HAP-1 (cell line): Measurements from ENCODE around the gene SEPTIN2.
"Not testable (repeated sequence)": the region's sequence is repeated elsewhere in the genome, so short reads cannot be mapped to it uniquely, and the experiment has no call there.

ENCODE experiments used
- DNase-seq, 2 experiments: peaks; one replicate each; pipeline ENCODE4 v3.0.0-alpha.2; 2016 to 2020; ENCODE audit warnings: low spot score in 2 of 2
- H3K27me3 ChIP-seq: fragments of 250-450 bp; sonication (Bioruptor Pico); 2 replicates; pipeline ENCODE4 v1.5.1; 2020; ENCODE audit warnings: low read depth, mild to moderate bottlenecking, moderate library complexity
- H3K36me3 ChIP-seq: fragments of 250-450 bp; sonication (Bioruptor Pico); replicated peaks from 2 replicates; pipeline ENCODE4 v1.5.1; 2020; ENCODE audit warnings: mild to moderate bottlenecking
- H3K4me1 ChIP-seq: fragments of 250-450 bp; sonication (Bioruptor Pico); 2 replicates; pipeline ENCODE4 v1.5.1; 2020; ENCODE audit warnings: mild to moderate bottlenecking
- H3K4me3 ChIP-seq: fragments of 250-450 bp; sonication (Bioruptor Pico); 2 replicates; pipeline ENCODE4 v1.5.1; 2020; ENCODE audit warnings: mild to moderate bottlenecking, moderate library complexity
- H3K9me3 ChIP-seq: fragments of 250-450 bp; sonication (Bioruptor Pico); 2 replicates; pipeline ENCODE4 v1.5.1; 2020; ENCODE audit warnings: mild to moderate bottlenecking, moderate library complexity
- in situ Hi-C: fragments of 300-500 bp; cut with MboI; formaldehyde crosslinking; loops from 3 replicates; pipeline ENCODE4 v1.14.3; 2020; ENCODE audit warnings: low sequenced_read_pairs, inconsistent platforms, mixed read lengths

SEPTIN2 gene

GRCh38 chr2:241379481-241380480 lies 64.1 kb downstream of the SEPTIN2 start:
- no peak for DNase-seq
- Histone ChIP-seq H3K27me3 (no peaks in the 10 kb centered on the region), H3K9me3 (no peaks in the 10 kb centered on the region), H3K4me1 (no peaks in the 10 kb centered on the region), H3K4me3 (no peak overlapping the region), H3K36me3 (peaks cover 17% of the 10 kb centered on the region)
- in situ Hi-C loops = no loop called here

GRCh38 chr2:241381872-241382271 lies 66.1 kb downstream of the SEPTIN2 start:
- Histone ChIP-seq H3K4me1 (no peaks in the 10 kb centered on the region), H3K36me3 (peaks cover 3% of the 10 kb centered on the region), H3K4me3 (no peak overlapping the region), H3K27me3 (no peaks in the 10 kb centered on the region), H3K9me3 (no peaks in the 10 kb centered on the region)
- no peak for DNase-seq
- in situ Hi-C loops = no loop called here

GRCh38 chr2:241385450-241385849 lies 69.7 kb downstream of the SEPTIN2 start:
- DNase-seq, H3K27me3 ChIP-seq, H3K9me3 ChIP-seq, H3K4me1 ChIP-seq, H3K36me3 ChIP-seq, H3K4me3 ChIP-seq, in situ Hi-C loops: not testable (repeated sequence)

GRCh38 chr2:241386519-241386918 lies 70.8 kb downstream of the SEPTIN2 start:
- no peaks in the 10 kb centered on the region for H3K27me3 ChIP-seq
- H3K36me3 ChIP-seq = peaks cover 3% of the 10 kb centered on the region
- H3K9me3 ChIP-seq = no peaks in the 10 kb centered on the region
- in situ Hi-C loops = no loop called here
- DNase-seq = no peak
- no peaks in the 10 kb centered on the region for H3K4me1 ChIP-seq
- H3K4me3 ChIP-seq = no peak overlapping the region

GRCh38 chr2:241389697-241390096 lies 74.0 kb downstream of the SEPTIN2 start:
- in situ Hi-C loops = no loop called here
- H3K4me1 ChIP-seq = peaks cover 10% of the 10 kb centered on the region
- no peak overlapping the region for H3K4me3 ChIP-seq
- DNase-seq = no peak
- no peaks in the 10 kb centered on the region for H3K27me3 ChIP-seq
- no peaks in the 10 kb centered on the region for H3K36me3 ChIP-seq
- H3K9me3 ChIP-seq = no peaks in the 10 kb centered on the region

GRCh38 chr2:241390301-241391206 lies 74.8 kb downstream of the SEPTIN2 start:
- H3K27me3 ChIP-seq = no peaks in the 10 kb centered on the region
- peaks cover 10% of the 10 kb centered on the region for H3K4me1 ChIP-seq
- in situ Hi-C loops = no loop called here
- no peak overlapping the region for H3K4me3 ChIP-seq
- DNase-seq = no peak
- H3K36me3 ChIP-seq = no peaks in the 10 kb centered on the region
- H3K9me3 ChIP-seq = no peaks in the 10 kb centered on the region

GRCh38 chr2:241391892-241392665 lies 76.4 kb downstream of the SEPTIN2 start:
- H3K4me1 ChIP-seq = peaks cover 10% of the 10 kb centered on the region
- no peaks in the 10 kb centered on the region for H3K27me3 ChIP-seq
- DNase-seq = peak in 1 of 2 experiments; percentile 32
- H3K4me3 ChIP-seq = no peak overlapping the region
- in situ Hi-C loops = no loop called here
- H3K9me3 ChIP-seq = no peaks in the 10 kb centered on the region
- H3K36me3 ChIP-seq = no peaks in the 10 kb centered on the region

GRCh38 chr2:241392753-241393152 lies 77.0 kb downstream of the SEPTIN2 start:
- peaks cover 10% of the 10 kb centered on the region for H3K4me1 ChIP-seq
- H3K27me3 ChIP-seq, H3K4me3 ChIP-seq, H3K36me3 ChIP-seq, DNase-seq, H3K9me3 ChIP-seq, in situ Hi-C loops: not testable (repeated sequence)

- no peaks in the 10 kb centered on the region for H3K27me3 ChIP-seq
- peak in 1 of 2 experiments; percentile 47 for DNase-seq
- no peaks in the 10 kb centered on the region for H3K9me3 ChIP-seq
- in situ Hi-C loops = no loop called here
- H3K36me3 ChIP-seq = no peaks in the 10 kb centered on the region
- no peak overlapping the region for H3K4me3 ChIP-seq
- H3K4me1 ChIP-seq = peaks cover 10% of the 10 kb centered on the region
Observed at GRCh38 chr2:241393524-241394196, 77.9 kb downstream of the SEPTIN2 start.

GRCh38 chr2:241396809-241397208 lies 81.1 kb downstream of the SEPTIN2 start:
- DNase-seq, in situ Hi-C loops, H3K4me3 ChIP-seq, H3K9me3 ChIP-seq, H3K36me3 ChIP-seq, H3K27me3 ChIP-seq: not testable (repeated sequence)
- peaks cover 19% of the 10 kb centered on the region for H3K4me1 ChIP-seq

GRCh38 chr2:241399941-241400922 lies 84.5 kb downstream of the SEPTIN2 start:
- H3K4me1 ChIP-seq = peaks cover 8% of the 10 kb centered on the region
- in situ Hi-C loops = no loop called here
- H3K9me3 ChIP-seq = no peaks in the 10 kb centered on the region
- H3K36me3 ChIP-seq = no peaks in the 10 kb centered on the region
- H3K4me3 ChIP-seq = no peak overlapping the region
- no peak for DNase-seq
- H3K27me3 ChIP-seq = no peaks in the 10 kb centered on the region
